ENCODE measurements around the gene PLCB1.

Gene PLCB1

DNA sequence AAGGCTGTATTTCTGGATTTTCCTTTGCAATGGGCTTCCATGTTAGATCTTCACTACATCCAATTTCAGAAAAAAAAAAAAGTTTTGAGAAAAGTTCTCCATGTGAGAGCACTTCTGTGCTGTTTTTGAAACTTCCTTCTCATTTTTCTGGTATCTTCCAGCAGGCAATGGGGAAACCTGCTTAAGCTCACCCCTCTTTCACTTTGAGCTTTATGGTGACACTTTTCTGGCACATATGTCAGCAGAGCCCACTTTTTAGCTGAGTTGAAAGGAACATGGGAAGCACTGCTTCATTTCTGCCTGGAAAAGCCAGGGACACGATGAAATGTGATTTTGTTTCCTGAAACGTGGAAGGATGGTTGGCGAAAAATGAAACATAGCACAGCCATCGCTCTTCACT, 293.7 kb downstream of the PLCB1 start:
- H4K91ac ChIP-seq (ENCODE audit: low read depth, low read length, poor library complexity): no peak overlapping the region
- no peak for DNase-seq (ENCODE audit: low spot score)
- H3K18ac ChIP-seq (ENCODE audit: low read length): no peak overlapping the region
- no peaks in the 10 kb centered on the region for H3K27me3 ChIP-seq (ENCODE audit: control insufficient read depth in 3 of 3, insufficient read depth in 3 of 3, low read depth in 1 of 3, low read length in 3 of 3)
- no peak overlapping the region for H3K14ac ChIP-seq (ENCODE audit: low read length)
- H3K27ac ChIP-seq (replicated peaks; ENCODE audit: low read length): no peak overlapping the region
- H3K4me2 ChIP-seq (ENCODE audit: insufficient read depth, low read length, poor library complexity, severe bottlenecking): no peak overlapping the region
- no peak overlapping the region for H3K9ac ChIP-seq (ENCODE audit: low read depth, low read length, poor library complexity)
- H2BK5ac ChIP-seq (ENCODE audit: low read length): no peak overlapping the region
- H3K4me3 ChIP-seq (ENCODE audit: low read length in 2 of 2): no peak overlapping the region
- no peak overlapping the region for H2BK15ac ChIP-seq (ENCODE audit: low read length)
- no peak overlapping the region for H2AK5ac ChIP-seq (ENCODE audit: low read depth, low read length)
- H3K4ac ChIP-seq (ENCODE audit: low read length): no peak overlapping the region
- H3K79me1 ChIP-seq (ENCODE audit: low read depth, low read length): no peaks in the 10 kb centered on the region
- no peak overlapping the region for H4K8ac ChIP-seq (ENCODE audit: low read depth, low read length)
- H3K36me3 ChIP-seq (replicated peaks in 1 of 2; ENCODE audit: control insufficient read depth in 2 of 2, insufficient read depth in 2 of 2, low read length in 2 of 2): no peaks in the 10 kb centered on the region
- H2AFZ ChIP-seq (ENCODE audit: low read length): no peak overlapping the region
- H3K4me1 ChIP-seq (ENCODE audit: control insufficient read depth in 2 of 2, insufficient read depth in 1 of 2, low read depth in 1 of 2, low read length in 2 of 2): peaks cover 0 to 2% of the 10 kb centered on the region in 2 donors
- H2BK12ac ChIP-seq (ENCODE audit: low read length): no peak overlapping the region
- WGBS, 2 donors (ENCODE audit: extremely low coverage in 2 of 2, insufficient read length in 2 of 2, insufficient replicate concordance in 1 of 2): no CpG with 5 or more reads among the region's 4 CpGs
- H3K9me3 ChIP-seq (replicated peaks in 1 of 2; ENCODE audit: control insufficient read depth in 2 of 2, insufficient read depth in 1 of 2, low read depth in 1 of 2, low read length in 2 of 2): no peaks in the 10 kb centered on the region
- no peak overlapping the region for H2BK120ac ChIP-seq (ENCODE audit: low read depth, low read length)
- H3K23ac ChIP-seq (ENCODE audit: low read depth, low read length, poor library complexity): no peak overlapping the region

DNA sequence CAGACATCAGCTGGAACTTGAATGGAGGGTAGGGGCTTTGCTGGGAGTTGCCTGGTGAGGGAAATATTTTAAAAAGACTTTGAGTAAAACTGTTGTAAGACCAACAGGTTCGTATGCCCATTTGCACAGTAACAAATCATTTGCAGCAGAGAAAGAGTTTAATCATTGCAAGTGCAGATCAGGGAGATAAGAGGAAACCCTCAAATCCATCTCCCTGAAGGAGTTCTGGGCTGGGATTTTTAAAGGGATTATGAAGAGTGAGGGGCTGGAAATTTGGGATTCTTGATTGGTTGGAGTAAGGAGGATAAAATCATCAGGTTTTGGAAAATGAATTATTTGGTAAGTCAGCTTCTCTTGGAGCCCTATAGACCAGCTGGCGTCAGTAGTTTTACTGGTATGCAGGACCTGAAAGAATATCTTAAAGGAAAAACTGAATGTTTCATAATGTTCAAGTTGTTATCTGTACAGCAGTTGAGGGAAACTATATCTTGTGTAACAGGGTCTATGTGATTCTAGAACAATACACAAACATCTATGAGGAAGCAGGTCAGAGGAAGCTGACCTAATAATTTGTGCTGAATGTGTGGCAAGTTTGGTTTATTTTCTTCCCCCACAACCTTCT, 295.5 kb downstream of the PLCB1 start:
- Histone ChIP-seq H3K4me3 (ENCODE audit: low read length in 2 of 2) (no peak overlapping the region), H2AK5ac (ENCODE audit: low read depth, low read length) (no peak overlapping the region), H3K79me1 (ENCODE audit: low read depth, low read length) (no peaks in the 10 kb centered on the region), H3K9ac (ENCODE audit: low read depth, low read length, poor library complexity) (no peak overlapping the region), H3K27ac (replicated peaks; ENCODE audit: low read length) (no peak overlapping the region), H2BK15ac (ENCODE audit: low read length) (no peak overlapping the region), H4K91ac (ENCODE audit: low read depth, low read length, poor library complexity) (no peak overlapping the region), H2BK120ac (ENCODE audit: low read depth, low read length) (no peak overlapping the region), H3K4me2 (ENCODE audit: insufficient read depth, low read length, poor library complexity, severe bottlenecking) (no peak overlapping the region), H3K4me1 (ENCODE audit: control insufficient read depth in 2 of 2, insufficient read depth in 1 of 2, low read depth in 1 of 2, low read length in 2 of 2) (peaks cover 0 to 4% of the 10 kb centered on the region in 2 donors), H3K27me3 (ENCODE audit: control insufficient read depth in 3 of 3, insufficient read depth in 3 of 3, low read depth in 1 of 3, low read length in 3 of 3) (no peaks in the 10 kb centered on the region), H3K9me3 (replicated peaks in 1 of 2; ENCODE audit: control insufficient read depth in 2 of 2, insufficient read depth in 1 of 2, low read depth in 1 of 2, low read length in 2 of 2) (no peaks in the 10 kb centered on the region), H3K18ac (ENCODE audit: low read length) (no peak overlapping the region), H3K14ac (ENCODE audit: low read length) (no peak overlapping the region), H2AFZ (ENCODE audit: low read length) (no peak overlapping the region), H3K36me3 (replicated peaks in 1 of 2; ENCODE audit: control insufficient read depth in 2 of 2, insufficient read depth in 2 of 2, low read length in 2 of 2) (no peaks in the 10 kb centered on the region), H3K23ac (ENCODE audit: low read depth, low read length, poor library complexity) (no peak overlapping the region), H3K4ac (ENCODE audit: low read length) (no peak overlapping the region), H2BK12ac (ENCODE audit: low read length) (no peak overlapping the region), H4K8ac (ENCODE audit: low read depth, low read length) (no peak overlapping the region), H2BK5ac (ENCODE audit: low read length) (no peak overlapping the region)
- DNase-seq (ENCODE audit: low spot score): no peak
- WGBS, 2 donors (ENCODE audit: extremely low coverage in 2 of 2, insufficient read length in 2 of 2, insufficient replicate concordance in 1 of 2): no CpG with 5 or more reads among the region's 2 CpGs

DNA sequence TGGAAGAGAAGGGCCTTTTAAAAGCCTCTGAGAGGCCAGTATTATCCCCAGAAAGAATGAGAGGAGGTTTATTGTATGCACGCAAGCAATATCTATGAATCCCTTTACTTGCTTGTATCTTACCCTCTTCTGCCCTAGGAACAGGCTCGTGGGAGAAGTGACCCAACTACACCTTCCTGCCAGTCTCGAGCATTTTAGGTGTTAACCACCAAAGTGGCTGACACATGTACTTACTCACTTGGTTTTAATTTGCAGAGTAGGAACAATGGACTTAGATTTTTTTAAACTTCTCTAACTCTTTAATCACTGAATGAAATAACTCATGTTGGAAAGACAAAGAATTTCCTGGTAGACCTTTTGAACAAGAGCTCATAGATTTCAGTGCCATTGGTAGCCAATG, 296.9 kb downstream of the PLCB1 start:
- H2AK5ac ChIP-seq (ENCODE audit: low read depth, low read length): no peak overlapping the region
- no peak overlapping the region for H3K27ac ChIP-seq (replicated peaks; ENCODE audit: low read length)
- H2AFZ ChIP-seq (ENCODE audit: low read length): no peak overlapping the region
- no peak overlapping the region for H4K8ac ChIP-seq (ENCODE audit: low read depth, low read length)
- no peaks in the 10 kb centered on the region for H3K79me1 ChIP-seq (ENCODE audit: low read depth, low read length)
- DNase-seq (ENCODE audit: low spot score): no peak
- no peak overlapping the region for H2BK15ac ChIP-seq (ENCODE audit: low read length)
- H2BK5ac ChIP-seq (ENCODE audit: low read length): no peak overlapping the region
- H3K18ac ChIP-seq (ENCODE audit: low read length): no peak overlapping the region
- H3K4me2 ChIP-seq (ENCODE audit: insufficient read depth, low read length, poor library complexity, severe bottlenecking): no peak overlapping the region
- no peak overlapping the region for H2BK120ac ChIP-seq (ENCODE audit: low read depth, low read length)
- H3K23ac ChIP-seq (ENCODE audit: low read depth, low read length, poor library complexity): no peak overlapping the region
- no peaks in the 10 kb centered on the region for H3K9me3 ChIP-seq (replicated peaks in 1 of 2; ENCODE audit: control insufficient read depth in 2 of 2, insufficient read depth in 1 of 2, low read depth in 1 of 2, low read length in 2 of 2)
- no peak overlapping the region for H2BK12ac ChIP-seq (ENCODE audit: low read length)
- H4K91ac ChIP-seq (ENCODE audit: low read depth, low read length, poor library complexity): no peak overlapping the region
- H3K14ac ChIP-seq (ENCODE audit: low read length): no peak overlapping the region
- WGBS, 2 donors (ENCODE audit: extremely low coverage in 2 of 2, insufficient read length in 2 of 2, insufficient replicate concordance in 1 of 2): no CpG with 5 or more reads among the region's 3 CpGs
- peaks cover 3 to 5% of the 10 kb centered on the region in 2 donors for H3K4me1 ChIP-seq (ENCODE audit: control insufficient read depth in 2 of 2, insufficient read depth in 1 of 2, low read depth in 1 of 2, low read length in 2 of 2)
- H3K9ac ChIP-seq (ENCODE audit: low read depth, low read length, poor library complexity): no peak overlapping the region
- no peaks in the 10 kb centered on the region for H3K36me3 ChIP-seq (replicated peaks in 1 of 2; ENCODE audit: control insufficient read depth in 2 of 2, insufficient read depth in 2 of 2, low read length in 2 of 2)
- no peak overlapping the region for H3K4ac ChIP-seq (ENCODE audit: low read length)
- no peaks in the 10 kb centered on the region for H3K27me3 ChIP-seq (ENCODE audit: control insufficient read depth in 3 of 3, insufficient read depth in 3 of 3, low read depth in 1 of 3, low read length in 3 of 3)
- no peak overlapping the region for H3K4me3 ChIP-seq (ENCODE audit: low read length in 2 of 2)

DNA sequence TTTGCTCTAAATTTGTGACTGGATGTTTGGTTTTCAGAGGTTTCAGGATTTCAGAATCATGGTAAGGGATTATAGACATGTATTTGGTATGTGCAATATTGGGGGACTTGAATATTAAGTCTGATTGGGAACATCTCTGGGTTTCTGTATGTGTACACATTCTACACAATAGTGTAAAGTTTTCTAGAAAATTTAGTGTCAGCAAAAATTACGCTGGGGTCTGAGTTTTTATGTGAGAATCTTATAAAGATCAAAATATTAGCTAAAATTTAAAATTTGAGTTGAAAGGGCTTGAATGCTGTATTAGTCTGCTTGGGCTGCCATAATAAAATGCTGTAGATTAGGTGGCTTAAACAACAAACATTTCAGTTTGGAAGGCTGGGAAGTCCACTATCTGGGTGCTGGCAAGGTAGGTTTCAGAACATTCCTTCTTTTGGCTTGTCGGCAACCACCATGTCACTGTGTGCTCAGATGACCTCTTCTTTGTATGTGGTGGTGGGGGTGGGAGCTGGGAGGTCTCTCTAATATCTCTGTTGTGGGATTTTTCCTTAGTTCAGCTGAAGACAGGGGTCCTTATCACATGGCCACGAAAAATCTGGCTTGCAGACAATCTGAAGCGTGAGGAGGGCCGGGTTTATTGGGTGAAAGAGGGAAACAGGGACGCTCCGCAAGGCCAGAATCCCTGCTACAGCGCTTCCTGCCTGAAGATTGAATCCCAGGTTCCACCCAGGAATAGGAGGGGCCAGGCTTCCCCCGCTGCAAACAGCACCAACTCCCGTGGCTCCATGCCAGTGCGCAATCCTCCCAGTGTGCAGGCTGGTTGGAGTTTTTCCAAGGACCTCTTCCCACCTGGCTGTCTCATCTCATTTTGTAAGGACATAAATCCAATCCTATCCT, 299.7 kb downstream of the PLCB1 start:
- H3K27me3 ChIP-seq (ENCODE audit: control insufficient read depth in 3 of 3, insufficient read depth in 3 of 3, low read depth in 1 of 3, low read length in 3 of 3): no peaks in the 10 kb centered on the region
- no peak overlapping the region for H2BK15ac ChIP-seq (ENCODE audit: low read length)
- no peak overlapping the region for H3K4me3 ChIP-seq (ENCODE audit: low read length in 2 of 2)
- no peak overlapping the region for H4K8ac ChIP-seq (ENCODE audit: low read depth, low read length)
- peaks cover 2 to 5% of the 10 kb centered on the region in 2 donors for H3K4me1 ChIP-seq (ENCODE audit: control insufficient read depth in 2 of 2, insufficient read depth in 1 of 2, low read depth in 1 of 2, low read length in 2 of 2)
- H2BK5ac ChIP-seq (ENCODE audit: low read length): no peak overlapping the region
- H4K91ac ChIP-seq (ENCODE audit: low read depth, low read length, poor library complexity): no peak overlapping the region
- no peak overlapping the region for H3K23ac ChIP-seq (ENCODE audit: low read depth, low read length, poor library complexity)
- H3K14ac ChIP-seq (ENCODE audit: low read length): no peak overlapping the region
- H3K18ac ChIP-seq (ENCODE audit: low read length): peak overlapping the region; percentile 39
- no peak for DNase-seq (ENCODE audit: low spot score)
- H2BK12ac ChIP-seq (ENCODE audit: low read length): no peak overlapping the region
- H2BK120ac ChIP-seq (ENCODE audit: low read depth, low read length): no peak overlapping the region
- no CpG with 5 or more reads among the region's 11 CpGs for WGBS, 2 donors (ENCODE audit: extremely low coverage in 2 of 2, insufficient read length in 2 of 2, insufficient replicate concordance in 1 of 2)
- no peak overlapping the region for H3K4me2 ChIP-seq (ENCODE audit: insufficient read depth, low read length, poor library complexity, severe bottlenecking)
- H3K4ac ChIP-seq (ENCODE audit: low read length): no peak overlapping the region
- no peak overlapping the region for H3K9ac ChIP-seq (ENCODE audit: low read depth, low read length, poor library complexity)
- no peaks in the 10 kb centered on the region for H3K36me3 ChIP-seq (replicated peaks in 1 of 2; ENCODE audit: control insufficient read depth in 2 of 2, insufficient read depth in 2 of 2, low read length in 2 of 2)
- H3K9me3 ChIP-seq (replicated peaks in 1 of 2; ENCODE audit: control insufficient read depth in 2 of 2, insufficient read depth in 1 of 2, low read depth in 1 of 2, low read length in 2 of 2): no peaks in the 10 kb centered on the region
- H2AK5ac ChIP-seq (ENCODE audit: low read depth, low read length): no peak overlapping the region
- H3K27ac ChIP-seq (replicated peaks; ENCODE audit: low read length): no peak overlapping the region
- peak overlapping the region; percentile 64 for H2AFZ ChIP-seq (ENCODE audit: low read length)
- H3K79me1 ChIP-seq (ENCODE audit: low read depth, low read length): no peaks in the 10 kb centered on the region

Data from neuronal stem cell (in vitro differentiated cells).